Stomach (tissue), 4 donors: ENCODE data around the gene CNTN5.

Experiments
- CTCF ChIP-seq, 7 experiments: fragments of 450-650 bp in 4 of 7; fragments of 200-600 bp in 3 of 7; sonication (generic) in 3 of 7; IDR thresholded peaks; one replicate each; pipeline ENCODE4 v1.5.1; 2016 to 2019; ENCODE audit warnings: antibody characterized with exemption in 7 of 7, control low read depth in 2 of 7, mild to moderate bottlenecking in 1 of 7
- POLR2AphosphoS5 ChIP-seq, 3 donors: sonication (generic); formaldehyde crosslinking; IDR thresholded peaks; one replicate each; pipeline ENCODE4 v1.6.1; 2016; ENCODE audit warnings: antibody characterized with exemption in 3 of 3

GRCh38 chr11:100273066-100273815 is 1252.5 kb downstream of the CNTN5 start:
- TF ChIP-seq CTCF (IDR thresholded peaks at IDR 0.05) (no peak), POLR2AphosphoS5 (IDR thresholded peaks at IDR 0.05) (no peak)
